GM19468 (cell line): ENCODE measurements around the gene C20orf204.
"Not testable (repeated sequence)": the region's sequence is repeated elsewhere in the genome, so short reads cannot be mapped to it uniquely, and the experiment has no call there.

Experiments
- ATAC-seq: cut with Tn5 transposase; IDR thresholded peaks from one replicate; pipeline ENCODE4 v1.9.1; 2021; ENCODE audit warnings: mild to moderate bottlenecking, moderate library complexity, moderate number of reproducible peaks; ENCODE audit not compliant: unreplicated experiment; ENCODE audit errors: extremely low read depth

The C20orf204 gene

DNA sequence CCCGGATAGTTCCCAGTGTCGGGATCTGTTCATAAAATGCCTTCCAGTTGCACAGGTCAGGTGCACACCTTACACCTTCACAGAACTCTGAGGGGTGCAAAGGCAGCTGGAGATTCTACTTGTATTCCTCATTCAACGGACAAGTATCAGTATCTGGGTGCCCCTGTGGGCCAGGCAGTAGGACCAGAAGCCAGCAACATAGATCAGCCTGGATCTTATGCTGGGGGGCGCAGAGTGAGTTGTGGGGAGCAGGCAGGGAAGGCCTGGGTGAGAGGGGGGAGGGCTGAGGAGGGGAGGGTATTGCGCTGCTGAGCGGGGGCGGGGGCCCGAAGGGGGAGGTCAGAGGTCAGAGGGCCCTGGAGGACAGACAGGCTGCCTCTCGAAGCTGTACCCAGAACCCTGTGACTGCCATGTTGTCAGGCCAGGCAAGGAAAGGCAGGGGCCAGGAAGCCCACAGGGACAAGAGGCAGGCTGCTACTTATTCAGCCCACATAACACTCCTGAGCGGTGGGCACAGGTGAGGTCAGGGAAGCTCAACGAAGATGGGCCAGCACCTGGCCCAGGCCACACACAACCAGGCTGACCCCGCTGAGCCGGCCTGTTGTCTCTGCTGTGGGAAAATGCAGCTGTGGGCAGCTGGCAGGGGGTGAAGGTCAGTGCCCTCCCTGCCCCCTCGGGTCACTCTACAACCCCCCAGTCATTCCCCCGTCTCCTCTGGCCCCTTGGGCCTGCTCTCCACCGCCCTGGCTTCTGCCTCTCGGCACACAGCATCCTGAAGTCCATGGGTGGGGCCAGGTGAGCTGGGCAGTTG is 45.0 kb downstream of the C20orf204 start:
- no peak for ATAC-seq

DNA sequence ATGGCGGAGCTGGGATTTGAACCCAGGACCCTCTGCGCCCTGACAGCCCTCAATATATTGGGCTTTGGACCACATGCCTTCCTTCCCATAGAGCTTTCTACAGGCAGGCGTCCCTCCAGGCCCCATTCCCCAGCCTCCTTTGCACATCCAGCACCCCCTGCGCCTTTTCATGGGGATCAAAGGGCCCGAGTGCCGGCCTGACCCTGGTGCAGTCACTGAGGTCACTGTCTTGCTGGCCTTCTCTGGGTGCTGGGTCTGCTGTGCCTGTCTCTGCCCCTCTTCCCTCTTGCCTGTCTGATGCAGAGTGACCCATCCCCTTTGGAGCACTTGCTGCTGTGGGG is 45.6 kb downstream of the C20orf204 start:
- no peak for ATAC-seq

DNA sequence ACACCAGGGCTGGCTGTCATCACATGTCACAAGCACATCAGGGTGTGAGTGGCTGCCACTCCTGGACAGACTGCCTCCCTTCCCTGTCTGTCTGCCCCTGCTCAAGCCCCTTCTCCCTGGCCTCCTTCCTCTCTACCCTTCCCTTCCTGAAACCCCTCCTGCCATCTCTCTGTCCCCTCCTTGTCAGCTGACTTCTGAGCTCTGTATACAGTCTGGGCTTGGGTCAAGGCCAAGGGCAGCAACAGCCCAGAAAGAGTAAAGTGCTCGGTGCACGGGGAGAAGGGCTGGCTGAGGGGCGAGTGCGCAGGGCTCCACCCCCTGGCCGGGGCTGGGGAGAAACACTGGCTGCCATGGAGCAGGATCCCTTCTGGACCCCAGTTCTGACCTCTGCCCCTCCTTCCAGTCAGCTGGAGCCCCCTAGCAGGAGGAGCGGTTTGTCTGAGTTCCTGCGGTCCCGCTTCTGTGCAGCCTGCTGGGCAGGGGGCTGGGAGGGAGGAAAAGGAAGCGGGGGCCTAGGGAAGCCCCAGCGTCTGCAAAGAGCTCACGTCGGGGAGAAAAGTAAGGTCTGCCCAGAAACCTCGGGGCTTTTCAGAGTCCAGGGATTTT is 46.2 kb downstream of the C20orf204 start:
- no peak for ATAC-seq

DNA sequence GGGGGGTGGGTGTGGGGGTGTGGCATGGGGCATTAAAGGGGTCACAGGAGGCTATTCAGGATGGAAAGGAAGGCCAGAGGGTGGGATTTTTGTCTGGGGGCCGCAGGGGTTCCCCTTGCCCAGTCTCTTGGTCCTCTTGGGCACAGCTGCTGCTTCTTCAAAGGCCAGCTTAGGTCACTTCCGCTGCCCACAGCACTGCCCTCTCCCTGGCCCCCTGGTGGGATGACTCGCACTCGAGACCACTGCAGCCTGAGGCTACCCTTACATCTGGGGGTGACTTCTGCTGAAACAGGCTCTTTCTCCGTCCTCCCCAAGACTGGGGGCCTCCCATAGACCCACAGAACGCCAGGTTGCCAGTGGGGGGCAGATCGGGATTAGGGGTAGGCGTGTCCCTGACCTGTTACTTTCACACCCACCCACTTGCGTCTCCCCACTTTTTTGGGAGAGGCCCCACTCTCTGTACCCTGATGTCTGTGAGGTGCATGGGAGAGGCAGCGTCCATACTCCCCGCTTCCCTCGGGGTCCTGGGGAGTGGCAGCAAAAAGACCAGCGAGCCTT is 46.9 kb downstream of the C20orf204 start:
- ATAC-seq = no peak

DNA sequence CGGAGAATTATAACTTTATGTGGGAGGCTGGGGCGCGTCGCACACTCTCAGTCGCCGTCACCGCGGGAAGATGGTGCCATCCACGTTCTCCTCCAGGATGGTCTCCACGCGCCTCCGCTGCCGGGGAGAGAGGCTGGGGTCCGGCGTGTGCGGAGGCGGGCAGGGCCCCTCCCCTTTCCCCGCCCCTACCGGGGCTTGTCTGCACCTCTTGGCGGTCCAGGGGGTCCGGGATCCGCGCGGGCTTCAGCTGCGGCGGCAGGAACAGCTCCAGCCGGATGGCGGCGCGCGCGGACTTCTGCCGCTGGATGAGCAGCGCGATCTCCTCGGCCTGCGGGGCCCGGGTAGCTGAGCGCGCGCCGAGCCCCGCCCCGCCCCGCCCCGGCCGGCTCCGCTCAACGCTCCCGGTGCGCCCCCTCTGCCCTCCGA is 47.4 kb downstream of the C20orf204 start:
- no peak for ATAC-seq

DNA sequence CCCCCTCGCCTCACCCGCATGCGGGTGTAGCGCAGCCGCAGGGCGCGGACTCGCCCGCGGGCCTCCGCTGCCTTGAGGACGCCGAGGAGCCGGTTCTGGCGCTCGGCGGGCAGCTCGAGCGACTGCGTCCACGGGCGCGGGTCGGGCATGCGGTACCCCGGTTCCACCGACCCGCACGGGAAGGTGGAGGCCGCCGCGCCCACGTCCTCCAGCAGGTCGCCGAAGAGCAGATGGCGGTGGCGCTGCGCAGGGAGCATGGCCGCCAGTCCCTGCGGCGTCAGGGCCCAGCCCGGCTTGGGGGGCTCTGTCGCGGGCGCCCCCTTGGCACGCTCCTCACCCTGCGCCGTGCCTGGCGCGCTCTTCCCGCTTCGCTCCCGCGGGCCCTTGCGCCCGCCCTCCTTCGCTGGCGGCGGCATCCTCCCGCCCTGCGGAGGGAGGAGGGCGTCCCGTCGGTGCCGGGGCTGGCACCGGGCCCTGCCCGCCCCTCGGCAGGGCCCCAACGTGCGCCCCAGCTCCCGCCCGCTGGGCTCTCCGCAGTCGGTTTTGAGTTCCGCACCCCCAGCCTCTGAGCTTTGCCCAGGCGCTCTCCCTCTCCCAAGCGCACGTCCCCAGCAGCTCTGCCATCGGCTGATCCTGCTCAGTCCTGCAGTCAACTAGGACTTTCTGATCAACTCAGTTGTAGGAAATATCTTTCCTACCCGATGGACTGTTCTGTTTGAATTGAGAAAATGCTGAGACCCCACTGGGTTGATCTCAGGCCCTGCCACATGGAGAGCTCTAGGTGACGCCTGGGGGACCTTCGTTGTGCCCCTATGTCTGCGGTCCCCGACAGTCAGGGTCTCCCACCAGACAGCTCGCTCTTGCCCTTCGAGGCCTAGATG is 48.1 kb downstream of the C20orf204 start, which contains the start of gene LKAAEAR1:
Gene LKAAEAR1, minus strand, starts transcription at position 595 of the 881 bp plus-strand sequence. Its CDS starts 179 bp downstream, at position 416.
- no peak for ATAC-seq

DNA sequence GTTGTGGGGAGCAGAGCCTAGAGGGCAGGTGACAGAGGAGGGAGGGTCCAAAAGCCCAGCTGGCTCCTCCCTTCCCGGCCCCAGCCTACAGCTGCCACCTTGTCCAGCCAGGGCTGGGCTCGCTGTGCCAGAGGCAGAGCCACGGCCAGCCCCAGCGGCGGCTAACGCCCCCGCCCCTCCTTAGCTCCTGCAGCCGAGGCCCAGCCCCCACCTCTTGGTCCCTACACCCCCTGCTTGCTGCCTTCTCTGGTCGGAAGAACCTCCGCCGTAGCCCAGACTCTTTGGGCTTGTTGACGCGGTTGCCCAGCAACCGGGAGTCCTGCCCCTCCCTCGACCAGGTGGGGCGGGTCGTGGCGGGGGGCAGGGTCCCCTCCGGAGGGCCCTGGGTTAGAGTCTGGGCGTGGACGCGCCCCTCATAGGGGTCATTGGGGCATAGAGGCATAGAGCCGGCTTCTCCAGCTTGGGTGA is 48.7 kb downstream of the C20orf204 start:
- ATAC-seq = no peak

DNA sequence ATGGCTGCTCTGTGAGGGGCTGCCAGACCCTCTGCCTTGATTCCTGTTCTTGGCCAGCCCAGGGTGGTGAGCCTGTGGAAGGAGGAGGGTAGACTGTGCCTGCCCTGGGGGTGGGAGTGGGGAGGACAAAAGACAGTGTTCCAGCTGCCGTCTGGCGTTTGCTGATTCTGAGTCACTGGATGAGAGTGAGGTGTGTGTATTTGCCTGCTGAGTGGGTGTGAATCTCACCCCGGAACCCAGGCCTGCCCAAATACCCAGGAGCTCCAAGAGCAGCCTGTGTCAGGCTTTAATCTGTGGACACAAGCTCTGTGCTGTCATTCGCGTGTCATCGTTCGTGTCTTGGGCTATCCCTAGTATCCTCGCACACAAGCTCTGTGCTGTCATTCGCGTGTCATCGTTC is 50.8 kb downstream of the C20orf204 start:
- ATAC-seq = no peak

DNA sequence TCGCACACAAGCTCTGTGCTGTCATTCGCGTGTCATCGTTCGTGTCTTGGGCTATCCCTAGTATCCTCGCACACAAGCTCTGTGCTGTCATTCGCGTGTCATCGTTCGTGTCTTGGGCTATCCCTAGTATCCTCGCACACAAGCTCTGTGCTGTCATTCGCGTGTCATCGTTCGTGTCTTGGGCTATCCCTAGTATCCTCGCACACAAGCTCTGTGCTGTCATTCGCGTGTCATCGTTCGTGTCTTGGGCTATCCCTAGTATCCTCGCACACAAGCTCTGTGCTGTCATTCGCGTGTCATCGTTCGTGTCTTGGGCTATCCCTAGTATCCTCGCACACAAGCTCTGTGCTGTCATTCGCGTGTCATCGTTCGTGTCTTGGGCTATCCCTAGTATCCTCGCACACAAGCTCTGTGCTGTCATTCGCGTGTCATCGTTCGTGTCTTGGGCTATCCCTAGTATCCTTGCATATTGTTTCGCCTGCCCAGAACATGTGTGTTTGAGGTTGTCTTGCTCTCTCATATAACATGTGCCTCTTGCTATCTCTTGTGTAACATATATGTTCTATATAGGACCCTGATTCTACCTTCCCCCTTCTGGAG is 51.3 kb downstream of the C20orf204 start:
- ATAC-seq = not testable (repeated sequence)

DNA sequence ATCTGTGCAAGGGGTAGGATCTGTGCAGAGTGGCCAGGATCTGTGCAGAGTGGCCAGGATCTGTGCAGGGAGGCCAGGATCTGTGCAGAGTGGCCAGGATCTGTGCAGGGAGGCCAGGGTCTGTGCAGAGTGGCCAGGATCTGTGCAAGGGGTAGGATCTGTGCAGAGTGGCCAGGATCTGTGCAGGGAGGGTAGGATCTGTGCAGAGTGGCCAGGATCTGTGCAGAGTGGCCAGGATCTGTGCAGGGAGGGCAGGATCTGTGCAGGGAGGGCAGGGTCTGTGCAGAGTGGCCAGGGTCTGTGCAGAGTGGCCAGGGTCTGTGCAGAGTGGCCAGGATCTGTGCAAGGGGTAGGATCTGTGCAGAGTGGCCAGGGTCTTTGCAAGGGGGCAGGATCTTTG is 52.6 kb downstream of the C20orf204 start:
- not testable (repeated sequence) for ATAC-seq
